HG02763 (cell line): ENCODE results near the gene PTPRG.

Experiments used
- ATAC-seq: cut with Tn5 transposase; IDR thresholded peaks from one replicate; pipeline ENCODE4 v1.9.1; 2021; ENCODE audit warnings: mild to moderate bottlenecking, moderate library complexity; ENCODE audit not compliant: unreplicated experiment

The PTPRG gene

GRCh38 chr3:61877359-61878138 is 316.2 kb downstream of the PTPRG start:
- peak; percentile 95 for ATAC-seq

DNA sequence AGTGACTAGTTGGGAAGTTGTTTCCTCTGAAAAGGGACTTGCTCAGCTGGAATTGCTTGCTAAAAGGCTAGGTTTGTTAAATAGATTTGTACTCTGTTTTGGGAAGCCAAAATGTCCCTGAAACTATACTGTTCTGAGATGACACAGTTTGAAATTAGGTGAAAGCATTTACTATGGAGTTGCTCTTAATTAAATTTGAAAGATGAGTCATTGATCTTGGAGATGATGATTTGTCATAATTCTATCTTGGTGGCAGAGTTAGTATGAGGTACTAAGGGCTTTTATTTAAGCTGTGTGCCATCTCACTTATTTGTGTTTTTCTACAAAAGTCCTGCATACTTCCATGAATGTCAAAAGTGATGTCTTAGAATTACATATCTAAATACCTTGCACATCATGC is 320.9 kb downstream of the PTPRG start:
- no peak for ATAC-seq

GRCh38 chr3:61884794-61885193 is 323.4 kb downstream of the PTPRG start:
- ATAC-seq, result no peak

DNA sequence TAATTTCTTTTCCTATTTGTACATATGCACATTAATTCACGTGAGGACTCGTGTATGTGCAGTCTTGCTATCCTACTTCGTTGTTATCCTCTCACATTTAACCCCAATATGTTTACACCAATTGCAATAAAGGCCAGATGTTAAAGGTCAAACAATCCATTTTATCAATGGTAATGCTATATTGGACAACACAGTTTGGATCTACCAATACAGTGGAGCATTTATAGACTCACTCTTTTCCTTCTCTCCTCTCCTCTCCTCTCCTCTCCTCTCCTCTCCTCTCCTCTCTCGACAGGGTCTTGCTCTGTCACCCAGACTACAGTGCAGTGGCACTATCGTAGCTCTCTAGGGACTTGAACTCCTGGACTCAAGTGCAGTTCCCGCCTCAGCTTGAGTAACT is 324.0 kb downstream of the PTPRG start:
- no peak for ATAC-seq

DNA sequence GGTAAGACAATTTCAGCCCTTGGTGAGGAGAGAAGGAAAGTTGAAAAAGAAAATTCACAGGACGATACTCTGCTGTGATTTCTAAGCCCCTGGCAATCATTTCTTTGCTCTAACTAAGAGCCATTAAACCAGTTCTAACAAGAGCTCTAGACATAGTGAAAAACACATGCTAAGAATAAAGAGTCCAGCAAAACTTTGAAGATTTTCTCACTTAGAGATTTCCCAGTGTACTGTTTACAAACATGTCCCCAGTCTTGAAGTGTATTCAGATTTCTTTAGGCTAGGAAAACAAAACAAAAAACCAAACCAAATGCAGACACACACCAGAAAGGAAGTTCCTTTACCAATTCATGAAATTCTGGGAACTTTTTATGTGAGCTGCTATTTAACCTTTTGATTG is 325.8 kb downstream of the PTPRG start:
- no peak for ATAC-seq

DNA sequence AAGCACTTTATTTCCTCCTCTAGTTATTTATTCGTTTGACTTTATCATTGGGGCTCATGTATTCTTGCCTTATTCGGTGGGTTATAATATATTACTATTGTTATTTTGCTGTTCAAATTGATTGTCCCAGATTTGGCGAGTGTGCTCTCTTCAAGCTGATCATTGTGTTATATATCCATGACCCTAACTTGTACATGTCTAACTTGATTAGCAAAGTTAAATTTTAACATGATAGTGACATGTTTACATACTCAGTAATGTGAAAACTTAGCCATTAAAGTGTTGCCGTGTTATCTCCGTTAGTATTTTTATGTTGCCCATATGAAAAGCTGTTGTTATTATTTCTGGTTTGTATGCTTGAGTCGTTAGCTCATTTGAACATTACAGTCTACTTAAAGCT is 327.9 kb downstream of the PTPRG start:
- no peak for ATAC-seq

DNA sequence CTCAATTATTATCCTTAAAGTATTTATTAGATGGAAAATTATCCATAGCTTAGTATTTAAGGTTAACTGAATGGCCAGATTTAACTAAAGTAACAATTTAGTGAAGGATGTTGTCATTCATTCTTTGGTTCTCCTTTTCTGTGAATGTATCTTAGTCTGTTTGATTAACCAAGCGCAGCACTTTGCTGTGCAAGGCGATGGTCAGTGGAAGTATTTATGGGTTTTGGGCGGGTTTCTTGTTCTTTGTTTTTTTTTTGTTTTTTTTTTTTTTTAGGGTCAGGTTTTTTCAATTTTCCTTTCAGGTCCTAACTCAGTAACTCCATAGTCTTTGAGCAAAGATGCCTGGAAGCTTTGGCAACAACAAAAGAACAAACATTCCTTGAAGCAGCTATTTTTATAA is 328.8 kb downstream of the PTPRG start:
- ATAC-seq, result no peak

GRCh38 chr3:61890586-61890985 is 329.2 kb downstream of the PTPRG start:
- ATAC-seq, result no peak

DNA sequence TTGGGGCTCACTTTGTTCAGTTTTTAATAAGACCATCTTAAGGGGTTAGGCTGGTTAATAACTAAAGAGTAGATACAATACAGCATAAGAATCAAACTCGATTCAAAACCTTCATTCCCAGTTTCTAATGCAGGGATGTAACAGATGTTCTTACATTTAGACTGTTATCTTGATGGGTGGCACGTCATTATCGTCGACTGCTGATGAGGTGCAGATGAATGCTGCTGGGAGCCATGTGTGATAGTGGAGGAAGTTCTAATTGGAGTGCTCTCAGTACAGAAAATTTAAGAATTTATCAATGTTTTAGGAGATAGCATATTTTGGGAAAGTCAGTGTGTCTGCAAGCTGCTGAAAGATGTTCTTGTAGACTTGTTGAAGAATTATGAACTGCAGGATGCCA is 331.5 kb downstream of the PTPRG start:
- ATAC-seq, result no peak

GRCh38 chr3:61893840-61894566 is 332.6 kb downstream of the PTPRG start:
- ATAC-seq, result no peak

DNA sequence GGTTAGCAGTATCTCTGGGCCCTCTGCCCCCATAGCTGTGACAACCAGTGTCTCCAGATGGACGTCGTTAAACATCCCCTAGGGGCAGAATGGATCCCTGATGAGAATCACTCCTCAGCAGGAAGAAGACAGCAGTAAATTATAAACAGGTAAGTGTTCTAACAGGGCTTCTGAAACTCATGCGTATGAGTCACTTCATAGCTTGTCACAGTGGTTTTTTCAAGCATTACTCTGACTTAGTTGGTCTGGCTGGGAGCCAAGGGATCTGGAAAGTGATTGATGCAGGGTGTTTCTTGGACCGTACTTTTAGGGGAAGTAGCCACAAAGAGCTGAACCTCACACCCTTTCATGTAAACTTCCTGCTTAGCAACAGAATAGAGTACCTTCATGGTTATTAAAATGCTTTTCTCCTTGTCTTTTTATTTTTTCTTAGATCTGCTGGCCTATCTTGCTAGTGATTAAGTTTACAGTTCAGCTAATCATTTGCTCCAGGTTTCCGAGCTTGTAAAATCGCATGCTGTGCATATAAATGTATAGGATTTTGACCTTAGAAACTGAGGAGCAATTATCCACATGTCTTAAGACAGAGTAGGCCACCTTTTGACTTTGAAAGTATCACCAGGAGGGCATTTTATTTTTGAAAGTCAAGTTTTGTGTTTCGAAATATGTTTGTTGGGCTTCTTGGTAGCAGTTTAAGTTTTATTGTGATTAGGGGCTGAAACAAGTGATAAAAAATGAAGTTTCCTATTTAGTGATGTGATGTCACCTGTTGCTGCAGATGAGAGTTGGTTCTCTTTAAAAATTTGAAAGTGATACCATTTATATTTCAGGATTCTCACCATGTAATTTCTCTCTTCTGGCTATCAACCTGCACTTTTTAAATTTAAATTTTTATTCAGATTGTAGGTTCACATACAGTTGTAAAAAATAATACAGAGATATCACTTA is 333.9 kb downstream of the PTPRG start:
- ATAC-seq, result peak; percentile 97

DNA sequence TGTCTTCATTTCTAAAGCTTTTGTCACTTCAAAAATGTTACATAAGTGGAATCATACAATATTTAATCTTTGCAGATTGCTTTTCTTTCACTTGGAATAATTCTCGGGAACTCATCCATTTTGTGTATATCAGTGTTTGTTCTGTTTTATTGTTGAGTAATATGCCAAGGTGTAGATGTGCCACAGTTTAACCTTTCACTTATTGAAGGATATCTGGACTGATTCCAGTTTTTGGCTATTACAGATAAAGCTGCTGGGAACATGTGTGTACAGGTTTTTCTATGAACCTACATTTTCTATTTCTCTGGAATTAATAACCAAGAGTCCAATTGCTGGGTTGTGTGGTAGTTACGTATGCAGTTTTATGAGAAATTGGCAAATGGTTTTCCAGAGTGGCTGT is 334.9 kb downstream of the PTPRG start:
- ATAC-seq, result no peak

- no peak for ATAC-seq
Observed at GRCh38 chr3:61897848-61898247, 336.5 kb downstream of the PTPRG start.

GRCh38 chr3:61899700-61900462 is 338.5 kb downstream of the PTPRG start:
- no peak for ATAC-seq

- ATAC-seq, result no peak
Observed at GRCh38 chr3:61901496-61901895, 340.1 kb downstream of the PTPRG start.

- ATAC-seq, result no peak
Observed at GRCh38 chr3:61901986-61902385, 340.6 kb downstream of the PTPRG start.

DNA sequence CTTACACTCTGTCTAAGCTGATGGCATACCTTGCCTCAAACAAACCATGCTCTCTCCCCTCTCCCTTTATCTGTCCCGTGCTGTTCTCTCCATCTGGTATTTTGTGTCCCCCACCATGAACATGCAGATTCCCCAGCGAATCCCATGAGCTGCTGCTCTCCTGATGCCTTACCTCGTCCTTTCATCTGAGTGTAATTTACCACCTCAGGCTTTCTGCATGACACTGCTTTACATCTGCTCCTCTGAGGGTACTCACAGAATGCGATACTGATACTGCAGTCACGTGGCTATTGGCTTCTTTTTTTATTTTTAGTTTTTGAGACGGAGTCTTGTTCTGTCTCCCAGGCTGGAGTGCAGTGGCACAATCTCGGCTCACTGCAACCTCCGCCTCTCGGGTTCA is 341.7 kb downstream of the PTPRG start:
- no peak for ATAC-seq

DNA sequence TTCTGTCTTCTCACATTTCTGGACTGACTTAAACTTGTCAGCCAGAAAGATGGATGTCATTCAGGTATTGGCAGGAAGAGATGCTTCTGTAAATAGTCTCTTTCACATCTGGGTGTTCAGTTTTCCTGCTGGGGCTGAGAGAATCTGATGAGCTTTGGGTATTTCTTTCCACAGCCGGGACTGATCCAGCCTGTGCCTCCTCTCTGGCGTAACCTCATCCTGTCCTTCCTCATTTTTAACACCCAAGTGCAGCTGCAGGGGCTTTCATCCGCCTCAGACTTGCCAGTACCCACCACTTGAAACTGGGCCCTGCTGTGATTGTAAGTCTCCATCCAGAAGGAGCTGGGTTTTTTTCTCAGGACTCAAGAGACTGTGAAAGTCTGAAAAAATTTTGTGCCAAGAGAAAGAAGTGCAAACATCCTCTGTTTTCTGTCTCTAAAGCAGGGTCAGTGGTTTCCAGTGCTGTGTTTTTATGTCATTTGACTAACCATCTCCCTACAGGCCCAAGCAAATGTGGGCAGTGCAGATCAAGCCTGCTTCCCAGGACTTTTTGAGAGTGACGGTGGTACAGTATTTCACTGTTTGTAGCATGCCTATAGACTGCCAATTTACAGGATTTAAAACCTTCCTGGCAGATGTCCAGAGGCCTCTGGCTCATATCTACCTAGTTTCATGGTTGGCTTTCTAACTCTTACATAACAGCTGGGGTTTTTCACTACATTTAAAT is 342.7 kb downstream of the PTPRG start:
- ATAC-seq, result peak; percentile 53

DNA sequence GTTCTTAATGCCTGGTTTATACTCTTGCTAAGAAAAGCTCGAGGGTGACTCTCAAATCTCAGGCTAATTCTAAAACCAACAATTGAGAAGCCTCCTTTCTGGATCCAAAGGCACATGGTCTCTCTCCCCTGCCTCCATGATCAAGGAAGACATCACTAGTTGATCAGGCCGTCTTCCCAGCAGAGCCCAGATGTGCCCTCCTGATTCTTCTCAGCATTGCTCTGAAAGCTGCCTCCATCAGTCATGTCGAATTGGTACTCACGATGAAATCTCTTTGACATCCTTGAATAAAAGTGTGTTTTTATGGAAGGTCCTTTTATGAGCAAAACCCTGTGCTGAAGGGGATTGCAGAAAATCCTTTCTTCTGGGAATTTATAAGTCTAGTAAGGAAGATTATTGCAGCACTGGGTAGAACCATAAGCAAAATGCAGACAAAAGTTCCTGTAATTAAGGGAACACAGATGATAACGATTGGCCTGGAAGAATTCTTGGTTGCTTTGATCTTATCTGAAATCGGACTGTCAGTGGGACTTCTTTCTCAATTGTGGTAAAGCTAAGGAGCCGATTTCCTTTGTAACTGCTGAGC is 345.9 kb downstream of the PTPRG start:
- ATAC-seq, result no peak

- no peak for ATAC-seq
Observed at GRCh38 chr3:61908382-61908781, 347.0 kb downstream of the PTPRG start.
